Central memory CD8-positive, alpha-beta T cell (primary cell): ENCODE data around the gene ARHGAP24.

Experiments used
- ATAC-seq: fragments of 150-1000 bp; cut with Tn5 transposase; replicated peaks from 2 replicates; pipeline ENCODE4 v1.10.0; 2022; ENCODE audit warnings: mild to moderate bottlenecking, moderate FRiP score, moderate number of reproducible peaks; ENCODE audit not compliant: poor library complexity, severe bottlenecking; ENCODE audit errors: extremely low read depth
- DNase-seq, 2 donors: peaks; one replicate each; pipeline ENCODE4 v3.0.0; 2021; ENCODE audit warnings: low spot score in 2 of 2
- H3K27ac Mint-ChIP-seq: one replicate; pipeline ENCODE4 v1.8.0; 2022; ENCODE audit warnings: low read depth, mild to moderate bottlenecking, moderate library complexity, mixed read lengths
- H3K27me3 Mint-ChIP-seq: one replicate; pipeline ENCODE4 v1.8.0; 2022; ENCODE audit warnings: mixed read lengths
- H3K36me3 Mint-ChIP-seq: one replicate; pipeline ENCODE4 v1.8.0; 2022; ENCODE audit warnings: mild to moderate bottlenecking, moderate library complexity, mixed read lengths; ENCODE audit not compliant: insufficient read depth
- H3K4me1 Mint-ChIP-seq: one replicate; pipeline ENCODE4 v1.8.0; 2022; ENCODE audit warnings: mixed read lengths
- H3K4me3 Mint-ChIP-seq: one replicate; pipeline ENCODE4 v1.8.0; 2022; ENCODE audit warnings: mild to moderate bottlenecking, moderate library complexity, mixed read lengths
- H3K9me3 Mint-ChIP-seq: one replicate; pipeline ENCODE4 v1.8.0; 2022; ENCODE audit warnings: mixed read lengths

ARHGAP24 gene

GRCh38 chr4:85474818-85475630, at the start of gene ARHGAP24:
TSS of gene ARHGAP24 (plus strand) at chr4:85475150.
- Mint-ChIP-seq H3K27ac (peak within 1 kb of the TSS; percentile 49), H3K4me1 (no peaks in the 10 kb centered on the region), H3K27me3 (no peaks in the 10 kb centered on the region), H3K4me3 (no peak within 1 kb of the TSS), H3K9me3 (peaks cover 4% of the 10 kb centered on the region), H3K36me3 (peaks cover 2% of the 10 kb centered on the region)
- DNase-seq (no peak), ATAC-seq (peak; percentile 24)

DNA sequence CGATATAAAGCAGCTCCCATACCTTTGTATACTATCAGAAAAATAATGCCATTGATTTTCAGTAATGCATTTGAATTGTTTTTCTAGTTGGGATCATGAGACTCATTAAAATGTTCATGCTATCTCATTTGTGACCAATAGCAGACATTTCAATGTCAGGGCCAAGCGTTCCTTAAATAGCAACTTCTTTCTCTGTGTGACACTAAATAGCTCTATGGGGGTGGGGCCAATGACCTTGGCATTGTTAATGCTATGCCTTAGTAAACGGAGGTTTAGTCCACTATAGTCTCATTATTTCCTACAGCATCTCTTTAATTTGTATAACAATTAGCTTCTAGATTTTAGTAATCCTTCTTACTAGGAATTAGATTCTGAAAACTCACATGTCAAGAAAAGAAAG, 48.6 kb upstream of the ARHGAP24 start:
- Mint-ChIP-seq H3K27ac (no peak overlapping the region), H3K9me3 (no peaks in the 10 kb centered on the region), H3K4me1 (no peaks in the 10 kb centered on the region), H3K27me3 (no peaks in the 10 kb centered on the region), H3K36me3 (no peaks in the 10 kb centered on the region), H3K4me3 (no peak overlapping the region)
- ATAC-seq: no peak
- no peak for DNase-seq

DNA sequence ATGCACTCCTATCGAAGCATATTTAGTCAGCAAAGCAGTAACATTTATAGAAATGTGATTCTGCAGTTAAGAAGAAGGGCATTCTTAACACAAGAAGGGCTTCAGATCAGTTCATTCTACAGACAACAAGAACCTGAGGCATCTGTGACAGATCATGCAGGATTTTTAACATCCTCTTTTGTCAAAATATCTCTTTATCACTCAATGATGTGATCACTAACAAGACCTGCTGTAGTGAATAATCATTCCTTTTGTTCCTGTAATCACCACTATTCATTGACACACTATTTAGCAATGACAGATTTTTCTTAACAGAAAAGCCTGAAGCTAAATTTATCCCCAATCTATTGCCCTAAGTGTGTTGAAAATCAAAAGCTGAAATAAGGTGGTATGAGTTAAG, 47.8 kb upstream of the ARHGAP24 start:
- ATAC-seq: no peak
- DNase-seq: no peak
- Mint-ChIP-seq H3K9me3 (no peaks in the 10 kb centered on the region), H3K27ac (no peak overlapping the region), H3K36me3 (no peaks in the 10 kb centered on the region), H3K4me3 (no peak overlapping the region), H3K4me1 (no peaks in the 10 kb centered on the region), H3K27me3 (no peaks in the 10 kb centered on the region)

GRCh38 chr4:85430226-85430625, 44.7 kb upstream of the ARHGAP24 start:
- H3K36me3 Mint-ChIP-seq: no peaks in the 10 kb centered on the region
- no peak for ATAC-seq
- H3K9me3 Mint-ChIP-seq: peaks cover 4% of the 10 kb centered on the region
- H3K4me3 Mint-ChIP-seq: no peak overlapping the region
- H3K27ac Mint-ChIP-seq: no peak overlapping the region
- H3K27me3 Mint-ChIP-seq: no peaks in the 10 kb centered on the region
- H3K4me1 Mint-ChIP-seq: no peaks in the 10 kb centered on the region
- no peak for DNase-seq

DNA sequence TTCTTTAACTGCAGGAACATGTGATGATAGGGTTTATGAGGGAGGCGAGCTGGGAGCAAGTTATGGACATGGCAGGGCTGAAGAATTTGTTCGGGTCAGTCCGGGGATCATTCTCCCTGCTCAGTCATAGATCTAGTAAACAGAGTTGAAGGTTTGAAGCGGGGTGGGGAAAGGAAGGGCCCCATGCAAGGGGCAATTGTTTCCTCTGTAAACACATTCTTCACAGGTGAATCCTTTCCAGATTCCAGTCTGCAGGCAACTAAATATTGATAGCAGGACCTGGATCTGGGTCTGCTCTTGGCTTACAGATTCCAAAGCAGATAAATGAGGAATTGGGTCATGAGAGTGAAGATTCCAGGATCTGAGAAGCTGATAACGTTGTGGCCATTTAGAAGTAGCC, 44.3 kb upstream of the ARHGAP24 start:
- H3K27me3 Mint-ChIP-seq: no peaks in the 10 kb centered on the region
- ATAC-seq: no peak
- H3K9me3 Mint-ChIP-seq: peaks cover 4% of the 10 kb centered on the region
- H3K4me3 Mint-ChIP-seq: no peak overlapping the region
- no peak overlapping the region for H3K27ac Mint-ChIP-seq
- H3K36me3 Mint-ChIP-seq: no peaks in the 10 kb centered on the region
- H3K4me1 Mint-ChIP-seq: no peaks in the 10 kb centered on the region
- no peak for DNase-seq

DNA sequence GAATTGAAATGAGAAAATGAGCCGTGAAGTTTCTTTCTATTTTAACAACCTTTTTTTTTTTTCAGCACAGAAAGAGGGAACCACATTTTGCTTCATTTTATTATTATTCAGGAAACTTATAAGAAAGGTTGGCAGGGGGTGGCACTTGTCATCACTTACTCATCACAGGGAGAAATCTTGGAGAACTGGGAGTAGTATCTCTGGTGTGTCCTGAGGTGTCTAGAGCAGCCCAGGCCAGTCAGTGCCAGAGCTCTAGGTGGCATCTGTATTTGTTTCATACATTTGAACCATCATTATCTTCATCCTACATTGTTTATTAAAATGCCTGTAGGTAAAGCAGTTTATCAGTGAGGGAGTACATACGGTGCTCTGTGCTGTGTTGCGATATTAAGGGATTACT, 43.8 kb upstream of the ARHGAP24 start:
- Mint-ChIP-seq H3K36me3 (no peaks in the 10 kb centered on the region), H3K9me3 (peaks cover 4% of the 10 kb centered on the region), H3K4me3 (no peak overlapping the region), H3K27ac (no peak overlapping the region), H3K4me1 (no peaks in the 10 kb centered on the region), H3K27me3 (no peaks in the 10 kb centered on the region)
- ATAC-seq (no peak), DNase-seq (no peak)

DNA sequence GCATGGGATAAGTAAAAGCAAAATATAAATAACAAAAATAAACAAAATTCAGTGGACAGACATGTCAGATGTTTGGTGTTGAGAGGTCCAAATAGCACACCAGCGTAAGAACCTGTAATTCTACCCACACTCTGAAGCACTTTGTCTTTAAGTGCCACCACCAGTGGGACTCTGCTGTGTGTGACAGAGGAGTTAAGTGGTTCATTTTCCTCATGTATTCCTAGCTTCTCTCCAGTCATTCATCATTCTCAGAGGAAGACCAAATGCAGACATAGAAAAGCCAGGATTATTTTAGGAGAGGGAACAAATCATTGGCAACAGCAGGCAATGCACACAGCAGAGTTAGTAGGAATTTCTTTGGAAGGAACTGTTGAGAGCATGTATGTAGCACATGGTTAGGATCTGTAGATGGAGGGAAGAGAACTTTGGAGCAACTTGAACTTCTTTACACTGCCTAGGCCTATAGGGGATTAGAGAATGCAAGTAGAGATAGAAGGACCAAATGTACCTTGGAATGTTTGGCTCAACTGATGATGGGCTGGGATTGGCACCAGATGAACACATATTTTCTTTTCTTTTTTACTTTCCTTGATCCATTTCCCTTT, 43.0 kb upstream of the ARHGAP24 start:
- Mint-ChIP-seq H3K4me1 (no peaks in the 10 kb centered on the region), H3K27ac (no peak overlapping the region), H3K27me3 (no peaks in the 10 kb centered on the region), H3K36me3 (no peaks in the 10 kb centered on the region), H3K4me3 (no peak overlapping the region), H3K9me3 (peaks cover 9% of the 10 kb centered on the region)
- DNase-seq: no peak
- ATAC-seq: no peak

DNA sequence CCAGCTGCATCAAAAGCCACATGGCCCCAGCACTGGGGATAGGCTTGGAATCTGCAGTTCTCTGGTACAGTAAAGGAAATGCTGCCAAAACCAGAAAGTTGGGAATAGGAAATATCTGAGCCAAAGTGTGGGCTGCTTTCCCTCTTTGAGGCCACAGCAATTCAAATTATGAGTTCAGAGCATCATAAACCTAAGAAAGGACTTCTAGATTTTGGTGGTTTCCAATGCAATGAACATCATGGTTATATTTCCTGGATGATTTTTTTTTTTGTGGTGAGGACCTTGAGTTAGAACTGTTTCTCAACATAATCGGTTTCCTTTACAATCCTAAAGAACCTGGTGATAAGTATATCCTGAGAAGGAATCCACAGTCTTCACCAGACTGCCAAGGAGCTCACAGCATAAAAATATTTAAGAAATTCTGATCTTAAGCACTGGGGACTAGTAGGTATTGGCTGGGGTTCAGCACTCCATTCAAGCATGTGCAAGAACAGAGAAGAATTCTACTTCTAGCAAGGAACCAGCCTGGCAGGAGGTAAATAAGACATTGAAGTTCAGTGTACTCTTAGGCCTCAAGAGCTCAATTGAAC, 29.8 kb upstream of the ARHGAP24 start:
- no peak overlapping the region for H3K4me3 Mint-ChIP-seq
- no peak for DNase-seq
- no peaks in the 10 kb centered on the region for H3K4me1 Mint-ChIP-seq
- no peak overlapping the region for H3K27ac Mint-ChIP-seq
- peaks cover 17% of the 10 kb centered on the region for H3K9me3 Mint-ChIP-seq
- no peaks in the 10 kb centered on the region for H3K27me3 Mint-ChIP-seq
- H3K36me3 Mint-ChIP-seq: no peaks in the 10 kb centered on the region
- no peak for ATAC-seq

DNA sequence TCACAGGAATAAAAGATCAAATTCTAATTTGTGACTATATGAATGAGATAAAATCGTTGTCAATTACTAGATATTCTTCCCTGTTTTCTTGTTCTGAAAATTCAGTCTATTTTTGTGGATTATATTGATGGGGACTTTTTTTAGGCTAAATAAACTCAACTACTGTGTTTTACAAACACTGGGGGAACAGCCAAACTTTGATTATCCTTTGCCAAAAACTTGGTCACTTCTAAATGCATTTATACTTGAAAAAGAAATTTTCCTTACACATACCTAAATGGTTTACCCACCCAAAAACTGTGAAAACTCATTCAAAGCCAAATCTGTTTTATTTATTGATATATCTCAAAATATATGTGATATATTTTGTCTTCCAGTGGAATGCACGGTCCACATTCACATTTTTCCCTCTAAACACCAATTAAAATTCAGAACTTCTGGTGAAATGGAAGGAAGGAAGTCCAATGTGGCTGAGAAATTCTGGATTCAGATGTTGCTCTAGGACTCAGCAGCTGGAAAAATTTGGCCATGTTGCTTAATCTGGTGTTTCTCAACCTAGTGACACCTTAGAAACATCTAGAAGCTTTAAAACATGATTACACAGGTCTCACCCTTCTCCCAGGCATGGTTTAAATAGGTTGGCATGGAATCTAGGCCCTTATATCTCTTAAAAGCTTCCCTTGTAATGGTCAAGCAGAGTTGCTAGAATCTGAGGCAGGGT, 28.6 kb upstream of the ARHGAP24 start:
- Mint-ChIP-seq H3K4me1 (no peaks in the 10 kb centered on the region), H3K36me3 (no peaks in the 10 kb centered on the region), H3K4me3 (no peak overlapping the region), H3K27ac (no peak overlapping the region), H3K9me3 (peaks cover 14% of the 10 kb centered on the region), H3K27me3 (no peaks in the 10 kb centered on the region)
- ATAC-seq: no peak
- no peak for DNase-seq

DNA sequence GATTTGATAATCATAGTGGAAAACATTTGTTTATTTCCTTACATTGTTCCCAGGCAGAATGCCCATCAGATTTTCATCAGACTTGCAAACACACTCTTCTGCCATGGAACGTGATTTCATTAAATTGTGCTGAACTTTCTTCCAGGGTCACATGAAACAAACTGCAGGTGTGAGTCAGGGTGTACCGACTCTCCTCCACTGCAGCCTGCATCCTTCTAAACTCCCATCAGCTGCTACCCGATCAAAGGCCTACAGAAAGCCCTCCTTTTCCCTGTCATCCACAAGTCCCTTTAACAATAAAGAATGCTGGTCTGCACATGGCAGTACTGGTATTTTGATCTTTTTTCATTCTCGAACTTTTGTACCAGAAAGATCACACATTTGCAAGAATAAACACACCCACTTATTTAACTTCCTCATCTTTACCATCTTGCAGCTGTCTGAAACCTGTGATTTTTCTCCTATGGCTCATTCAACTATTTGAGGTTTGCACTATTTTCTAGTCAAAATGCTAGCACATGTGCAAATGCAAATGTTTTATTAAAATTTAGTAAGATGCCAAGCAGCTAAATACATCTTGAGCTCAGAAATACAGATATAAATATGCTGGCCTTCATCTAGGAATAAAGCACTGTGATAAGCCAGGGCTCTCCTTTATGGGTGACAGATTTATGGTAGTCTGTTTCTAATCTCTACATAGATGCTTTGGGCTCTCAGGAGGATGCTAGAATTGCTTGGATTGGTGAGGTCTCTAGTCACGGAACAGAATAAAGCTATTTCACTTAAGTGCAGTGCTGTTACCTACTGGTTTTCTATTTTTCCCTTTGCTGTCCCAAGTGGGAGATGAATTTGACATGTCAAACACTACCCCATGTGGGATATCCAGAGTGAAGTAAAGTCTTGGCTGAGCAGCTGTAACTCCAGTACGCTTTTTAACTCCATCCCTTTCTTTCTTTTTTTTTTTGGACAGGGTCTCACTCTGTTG, 25.8 kb upstream of the ARHGAP24 start:
- Mint-ChIP-seq H3K9me3 (peaks cover 14% of the 10 kb centered on the region), H3K36me3 (no peaks in the 10 kb centered on the region), H3K27me3 (no peaks in the 10 kb centered on the region), H3K4me1 (no peaks in the 10 kb centered on the region), H3K27ac (no peak overlapping the region), H3K4me3 (no peak overlapping the region)
- no peak for DNase-seq
- no peak for ATAC-seq

DNA sequence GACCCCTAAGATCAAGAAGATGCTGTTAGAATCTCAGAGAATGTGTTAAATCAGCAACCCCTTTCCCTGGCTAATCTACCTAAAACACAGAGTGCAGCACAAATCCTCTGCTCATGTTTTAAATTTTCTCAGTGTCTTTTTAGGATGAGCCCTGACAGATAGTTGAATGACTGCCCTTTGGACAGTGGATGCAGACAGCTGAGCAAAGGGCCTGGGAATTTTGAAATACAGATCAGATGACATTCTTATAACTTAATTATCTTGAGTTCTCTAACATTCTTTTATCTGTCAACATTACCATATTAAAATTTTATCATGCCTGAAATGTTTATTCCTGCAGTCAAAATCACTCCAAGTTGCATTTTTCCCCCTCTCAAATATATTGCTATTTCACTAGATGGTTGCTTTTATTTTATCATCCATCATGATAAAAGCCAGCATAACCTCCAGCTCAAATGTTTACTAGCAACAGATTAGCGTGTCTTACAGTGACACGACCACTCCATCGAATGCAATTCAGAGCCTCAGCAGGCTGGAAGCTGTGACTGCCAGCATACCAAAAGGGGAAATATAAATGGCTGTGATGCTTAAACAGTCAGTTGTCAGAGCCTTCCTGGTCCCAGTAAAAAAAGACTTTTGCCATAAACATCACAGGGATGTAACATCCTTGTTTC, 22.8 kb upstream of the ARHGAP24 start:
- no peaks in the 10 kb centered on the region for H3K4me1 Mint-ChIP-seq
- no peaks in the 10 kb centered on the region for H3K27me3 Mint-ChIP-seq
- DNase-seq (no peak), ATAC-seq (no peak)
- no peak overlapping the region for H3K4me3 Mint-ChIP-seq
- no peaks in the 10 kb centered on the region for H3K36me3 Mint-ChIP-seq
- H3K27ac Mint-ChIP-seq: no peak overlapping the region
- H3K9me3 Mint-ChIP-seq: peaks cover 14% of the 10 kb centered on the region
